GM23338 (cell line): ENCODE data around the gene CHODL. TPM values are rescaled to one million over a fixed set of nuclear protein-coding genes. Genes with fewer than 3 reads are reported as not detected.

ENCODE experiments used
- ATAC-seq: fragments of 200-7000 bp; cut with Tn5 transposase; 3 replicates; pipeline ENCODE4 v1.9.1; 2020
- DNase-seq: peaks from one replicate; pipeline ENCODE4 v3.0.0-alpha.2; 2015; ENCODE audit warnings: low spot score
- H2AFZ ChIP-seq: fragments of 200-600 bp; sonication (generic); 2 replicates; pipeline ENCODE4 v1.8.0; 2016; ENCODE audit warnings: antibody characterized with exemption, mild to moderate bottlenecking, moderate library complexity
- H3F3A ChIP-seq: fragments of 200-600 bp; sonication (generic); replicated peaks from 2 replicates; pipeline ENCODE4 v1.8.0; 2017; ENCODE audit warnings: antibody characterized with exemption, mixed run types, low read depth
- H3K27ac ChIP-seq: fragments of 200-600 bp; sonication (generic); 2 replicates; pipeline ENCODE4 v1.6.1; 2016; ENCODE audit warnings: low read depth
- H3K27me3 ChIP-seq: fragments of 200-600 bp; sonication (generic); 2 replicates; pipeline ENCODE4 v1.8.0; 2016; ENCODE audit warnings: mild to moderate bottlenecking, mixed run types, moderate library complexity; ENCODE audit not compliant: insufficient read depth
- H3K36me3 ChIP-seq: fragments of 200-600 bp; sonication (generic); 2 replicates; pipeline ENCODE4 v1.8.0; 2016; ENCODE audit warnings: mild to moderate bottlenecking; ENCODE audit not compliant: insufficient read depth
- H3K4me1 ChIP-seq: fragments of 200-600 bp; sonication (generic); 2 replicates; pipeline ENCODE4 v1.8.0; 2016; ENCODE audit warnings: mild to moderate bottlenecking, moderate library complexity; ENCODE audit not compliant: insufficient read depth
- H3K4me2 ChIP-seq: fragments of 200-600 bp; sonication (generic); 2 replicates; pipeline ENCODE4 v1.7.1; 2017; ENCODE audit warnings: mixed run types
- H3K4me3 ChIP-seq: fragments of 200-600 bp; sonication (generic); 2 replicates; pipeline ENCODE4 v1.6.1; 2016; ENCODE audit warnings: mixed run types
- H3K79me2 ChIP-seq: fragments of 200-600 bp; sonication (generic); replicated peaks from 2 replicates; pipeline ENCODE4 v1.8.0; 2017; ENCODE audit warnings: mild to moderate bottlenecking; ENCODE audit not compliant: insufficient read depth
- H3K9me2 ChIP-seq: fragments of 200-600 bp; sonication (generic); 2 replicates; pipeline ENCODE4 v1.8.0; 2017; ENCODE audit not compliant: insufficient read depth
- H4K20me1 ChIP-seq: fragments of 200-600 bp; sonication (generic); replicated peaks from 2 replicates; pipeline ENCODE4 v1.8.0; 2017; ENCODE audit warnings: mild to moderate bottlenecking; ENCODE audit not compliant: insufficient read depth
- H3K27ac Mint-ChIP-seq: 2 replicates; pipeline ENCODE4 v1.8.0; 2020; ENCODE audit warnings: inconsistent platforms, mild to moderate bottlenecking, moderate library complexity, mixed read lengths
- H3K27me3 Mint-ChIP-seq: 3 replicates; pipeline ENCODE4 v1.8.0; 2022; ENCODE audit warnings: low read depth, mild to moderate bottlenecking, moderate library complexity, mixed read lengths, inconsistent platforms; ENCODE audit not compliant: insufficient read depth, poor library complexity
- H3K36me3 Mint-ChIP-seq: 3 replicates; pipeline ENCODE4 v1.8.0; 2021; ENCODE audit warnings: low read depth, mild to moderate bottlenecking, inconsistent platforms, moderate library complexity, mixed read lengths
- H3K4me1 Mint-ChIP-seq: 3 replicates; pipeline ENCODE4 v1.8.0; 2020; ENCODE audit warnings: mild to moderate bottlenecking, inconsistent platforms, mixed read lengths
- H3K4me3 Mint-ChIP-seq: 3 replicates; pipeline ENCODE4 v1.8.0; 2021; ENCODE audit warnings: moderate library complexity, mild to moderate bottlenecking, inconsistent platforms, mixed read lengths
- H3K9me3 Mint-ChIP-seq: 3 replicates; pipeline ENCODE4 v1.8.0; 2020; ENCODE audit warnings: moderate library complexity, mild to moderate bottlenecking, inconsistent platforms, mixed read lengths
- POLR2AphosphoS5 ChIP-seq: IDR thresholded peaks from 2 replicates; pipeline ENCODE4 v1.6.1; 2016; ENCODE audit warnings: antibody characterized with exemption, low read depth
- ZNF331 ChIP-seq: fragments of 250-450 bp; sonication (Bioruptor Pico); IDR thresholded peaks from 2 replicates; pipeline ENCODE4 v1.5.0; 2020; ENCODE audit warnings: low read depth, mild to moderate bottlenecking, moderate library complexity
- ZNF462 ChIP-seq: fragments of 250-450 bp; sonication (Bioruptor Pico); IDR thresholded peaks from 2 replicates; pipeline ENCODE4 v1.5.0; 2020; ENCODE audit warnings: mild to moderate bottlenecking, moderate library complexity
- polyA plus RNA-seq: library from polyadenylated mRNA; unstranded; fragments of >200 nt; fragmentation: Nextera tagmentation; extraction: Ambion mirVana; gene quantifications from 2 replicates; pipeline ENCODE4 v1.2.1, GENCODE V29; 2016
- total RNA-seq: library from RNA; depleted of rRNA; stranded (reverse); fragments of >200 nt; shearing (Covaris generic); gene quantifications from 2 replicates; pipeline ENCODE4 v1.2.3, GENCODE V29; 2014
- TF ChIP-seq, protein P1 (sequence below), 2 experiments: fragments of 200-600 bp in 1 of 2; sonication (generic) in 1 of 2; conservative IDR thresholded peaks; 2 replicates each; pipeline versions ENCODE4 v1.5.1 to v1.6.1; 2016 to 2017; ENCODE audit warnings: antibody characterized with exemption in 2 of 2, low read depth in 2 of 2, mild to moderate bottlenecking in 2 of 2, moderate library complexity in 1 of 2
- TF ChIP-seq, protein P2 (sequence below): IDR thresholded peaks from 2 replicates; pipeline ENCODE4 v1.6.1; 2016; ENCODE audit warnings: antibody characterized with exemption

CHODL gene
- total and polyA plus RNA-seq, 2 experiments from 2014 or later = 0.95 to 1.6 TPM

GRCh38 chr21:18274370-18274769, 29.7 kb downstream of the CHODL start (continued):
- no peak for TF ChIP-seq ZNF462
- TF ChIP-seq, protein P1, sequence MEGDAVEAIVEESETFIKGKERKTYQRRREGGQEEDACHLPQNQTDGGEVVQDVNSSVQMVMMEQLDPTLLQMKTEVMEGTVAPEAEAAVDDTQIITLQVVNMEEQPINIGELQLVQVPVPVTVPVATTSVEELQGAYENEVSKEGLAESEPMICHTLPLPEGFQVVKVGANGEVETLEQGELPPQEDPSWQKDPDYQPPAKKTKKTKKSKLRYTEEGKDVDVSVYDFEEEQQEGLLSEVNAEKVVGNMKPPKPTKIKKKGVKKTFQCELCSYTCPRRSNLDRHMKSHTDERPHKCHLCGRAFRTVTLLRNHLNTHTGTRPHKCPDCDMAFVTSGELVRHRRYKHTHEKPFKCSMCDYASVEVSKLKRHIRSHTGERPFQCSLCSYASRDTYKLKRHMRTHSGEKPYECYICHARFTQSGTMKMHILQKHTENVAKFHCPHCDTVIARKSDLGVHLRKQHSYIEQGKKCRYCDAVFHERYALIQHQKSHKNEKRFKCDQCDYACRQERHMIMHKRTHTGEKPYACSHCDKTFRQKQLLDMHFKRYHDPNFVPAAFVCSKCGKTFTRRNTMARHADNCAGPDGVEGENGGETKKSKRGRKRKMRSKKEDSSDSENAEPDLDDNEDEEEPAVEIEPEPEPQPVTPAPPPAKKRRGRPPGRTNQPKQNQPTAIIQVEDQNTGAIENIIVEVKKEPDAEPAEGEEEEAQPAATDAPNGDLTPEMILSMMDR (conservative IDR thresholded peaks at IDR 0.05; ENCODE audit: low read depth in 2 of 2) = no peak
- TF ChIP-seq, protein P2, sequence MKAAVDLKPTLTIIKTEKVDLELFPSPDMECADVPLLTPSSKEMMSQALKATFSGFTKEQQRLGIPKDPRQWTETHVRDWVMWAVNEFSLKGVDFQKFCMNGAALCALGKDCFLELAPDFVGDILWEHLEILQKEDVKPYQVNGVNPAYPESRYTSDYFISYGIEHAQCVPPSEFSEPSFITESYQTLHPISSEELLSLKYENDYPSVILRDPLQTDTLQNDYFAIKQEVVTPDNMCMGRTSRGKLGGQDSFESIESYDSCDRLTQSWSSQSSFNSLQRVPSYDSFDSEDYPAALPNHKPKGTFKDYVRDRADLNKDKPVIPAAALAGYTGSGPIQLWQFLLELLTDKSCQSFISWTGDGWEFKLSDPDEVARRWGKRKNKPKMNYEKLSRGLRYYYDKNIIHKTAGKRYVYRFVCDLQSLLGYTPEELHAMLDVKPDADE = no peak
- TF ChIP-seq POLR2AphosphoS5 = no peak
- TF ChIP-seq ZNF331 = no peak

- no peak for ATAC-seq
- 0 out of 2 replicates have a peak, but pooled peaks cover 5% of the 10 kb centered on the region for H3K9me2 ChIP-seq
- H3K79me2 ChIP-seq = no peaks in the 10 kb centered on the region
- Mint-ChIP-seq H3K9me3 (no peaks in the 10 kb centered on the region; the same call in 2 of the 3 replicates), H3K4me1 (no peaks in the 10 kb centered on the region), H3K36me3 (peaks cover 2% of the 10 kb centered on the region; the same call in 1 of the 3 replicates), H3K27me3 (no peaks in the 10 kb centered on the region), H3K27ac (no peak overlapping the region), H3K4me3 (no peak overlapping the region)
- no peak overlapping the region for H2AFZ ChIP-seq
- no peaks in the 10 kb centered on the region for H3K36me3 ChIP-seq
- H3K4me3 ChIP-seq = no peak overlapping the region
- H3K4me2 ChIP-seq = no peak overlapping the region
- no peaks in the 10 kb centered on the region for H4K20me1 ChIP-seq
- no peaks in the 10 kb centered on the region for H3K27me3 ChIP-seq
- no peak for DNase-seq
- H3K27ac ChIP-seq = no peak overlapping the region
- no peaks in the 10 kb centered on the region for H3K4me1 ChIP-seq
- TF ChIP-seq, protein P1 (conservative IDR thresholded peaks at IDR 0.05; ENCODE audit: low read depth in 2 of 2) = no peak
- no peaks in the 10 kb centered on the region for H3F3A ChIP-seq
Observed at GRCh38 chr21:18275781-18276180, 31.1 kb downstream of the CHODL start.
